Body of pancreas (tissue), 4 donors: ENCODE data around the gene MVB12A. TPM values are rescaled to one million over a fixed set of nuclear protein-coding genes. Genes with fewer than 3 reads are reported as not detected.

Experiments used
- ATAC-seq: fragments of 150-250 bp; one replicate; pipeline ENCODE4 v1.9.1; 2016
- DNase-seq, 4 donors: peaks; one replicate each; pipeline ENCODE4 v3.0.0-alpha.2; 2019
- H3K27ac ChIP-seq, 4 donors: fragments of 200-600 bp; sonication (generic); 1 replicate in 3 of 4; 2 replicates in 1 of 4; pipeline versions ENCODE4 v1.5.1 to v1.6.1; 2016 to 2019; ENCODE audit warnings: mild to moderate bottlenecking in 1 of 4, mixed read lengths in 1 of 4, moderate library complexity in 1 of 4
- H3K27me3 ChIP-seq, 2 donors: fragments of 200-600 bp; sonication (generic); one replicate each; pipeline ENCODE4 v1.6.0; 2016; ENCODE audit warnings: mild to moderate bottlenecking in 1 of 2
- H3K36me3 ChIP-seq, 2 donors: fragments of 200-600 bp; sonication (generic); replicated peaks in 1 of 2; 2 replicates each; pipeline ENCODE4 v1.5.1; 2016; ENCODE audit warnings: low read depth in 2 of 2; ENCODE audit not compliant: insufficient read depth in 1 of 2
- H3K4me1 ChIP-seq: fragments of 200-600 bp; sonication (generic); one replicate; pipeline ENCODE4 v1.6.0; 2016
- H3K4me3 ChIP-seq, 2 donors: fragments of 200-600 bp; sonication (generic); 1 replicate in 1 of 2; 2 replicates in 1 of 2; pipeline ENCODE4 v1.5.1; 2016 to 2019
- H3K9me3 ChIP-seq, 3 donors: fragments of 200-600 bp; sonication (generic); 1 replicate in 2 of 3; 2 replicates in 1 of 3; pipeline ENCODE4 v1.5.1; 2016
- POLR2A ChIP-seq, 3 donors: fragments of 450-650 bp; IDR thresholded peaks; one replicate each; pipeline ENCODE4 v1.6.1; 2016; ENCODE audit warnings: antibody characterized with exemption in 3 of 3, mild to moderate bottlenecking in 2 of 3
- WGBS, 2 donors: methylation state at CpG; one replicate each; pipeline ENCODE4 v1.1.5; 2017; 5-methylcytosine and 5-hydroxymethylcytosine counted together
- intact Hi-C: fragments of 100-400 bp; cut with DNase I; formaldehyde crosslinking; loops from one replicate; pipeline ENCODE4 v1.15.1; 2023
- total RNA-seq, 2 donors: library from RNA; depleted of rRNA; stranded (reverse); fragments of >200 nt; gene quantifications; one replicate each; pipeline ENCODE4 v1.1.0, GENCODE V29; 2016
- TF ChIP-seq, protein P1 (sequence below), 7 experiments: fragments of 450-650 bp in 4 of 7; fragments of 200-600 bp in 3 of 7; sonication (generic) in 3 of 7; IDR thresholded peaks; one replicate each; pipeline ENCODE4 v1.5.1; 2016 to 2019; ENCODE audit warnings: antibody characterized with exemption in 7 of 7

Gene MVB12A
- total RNA-seq, 2 donors from 2014 or later: 33.3 to 34.8 TPM

DNA sequence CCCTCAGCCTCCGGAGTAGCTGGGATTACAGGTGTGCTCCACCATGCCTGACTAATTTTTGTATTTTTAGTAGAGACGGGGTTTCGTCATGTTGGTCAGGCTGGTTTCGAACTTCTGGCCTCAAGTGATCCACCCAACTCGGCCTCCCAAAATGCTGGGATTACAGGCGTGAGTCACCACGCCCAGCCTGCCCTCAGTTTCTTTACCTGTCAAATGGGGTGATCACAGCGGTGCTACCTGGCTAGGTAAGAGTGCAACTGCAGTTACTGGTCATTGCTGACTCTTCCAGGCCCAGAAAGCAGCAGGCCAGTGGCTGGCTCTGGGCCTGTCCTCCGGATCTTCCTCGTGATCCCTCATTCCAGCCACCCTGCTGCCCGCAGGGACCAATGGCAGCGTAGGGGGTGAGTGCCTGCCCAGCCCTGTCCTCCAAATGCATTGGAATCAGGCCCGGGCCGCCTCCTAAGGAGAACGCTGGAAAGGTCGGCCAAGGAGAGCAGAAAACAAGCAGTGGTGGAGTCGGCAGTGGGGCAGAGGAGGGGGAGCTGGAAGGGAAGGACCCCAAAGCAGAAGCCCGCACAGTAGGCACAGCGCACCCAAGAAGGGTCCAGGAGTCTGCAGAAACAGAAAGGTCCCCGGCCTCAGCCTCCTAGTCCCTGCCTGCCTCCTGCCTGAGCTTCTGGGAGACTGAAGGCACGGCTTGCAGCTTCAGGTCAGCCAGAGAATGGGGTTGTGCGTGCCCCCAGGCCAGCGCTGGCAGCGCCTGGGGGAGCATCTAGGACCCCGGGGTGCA lies 48.6 kb downstream of the MVB12A start:
- Histone ChIP-seq H3K9me3 (no peaks in the 10 kb centered on the region), H3K36me3 (no peaks in the 10 kb centered on the region), H3K27me3 (no peaks in the 10 kb centered on the region), H3K4me3 (peak overlapping the region in 1 of 2 donors; percentile 43), H3K4me1 (peaks cover 33% of the 10 kb centered on the region), H3K27ac (peak overlapping the region in 3 of 4 donors; percentile 69 to 94 (median 87))
- DNase-seq (peak; percentile 26 to 51 (median 42)), ATAC-seq (no peak)
- TF ChIP-seq, protein P1, sequence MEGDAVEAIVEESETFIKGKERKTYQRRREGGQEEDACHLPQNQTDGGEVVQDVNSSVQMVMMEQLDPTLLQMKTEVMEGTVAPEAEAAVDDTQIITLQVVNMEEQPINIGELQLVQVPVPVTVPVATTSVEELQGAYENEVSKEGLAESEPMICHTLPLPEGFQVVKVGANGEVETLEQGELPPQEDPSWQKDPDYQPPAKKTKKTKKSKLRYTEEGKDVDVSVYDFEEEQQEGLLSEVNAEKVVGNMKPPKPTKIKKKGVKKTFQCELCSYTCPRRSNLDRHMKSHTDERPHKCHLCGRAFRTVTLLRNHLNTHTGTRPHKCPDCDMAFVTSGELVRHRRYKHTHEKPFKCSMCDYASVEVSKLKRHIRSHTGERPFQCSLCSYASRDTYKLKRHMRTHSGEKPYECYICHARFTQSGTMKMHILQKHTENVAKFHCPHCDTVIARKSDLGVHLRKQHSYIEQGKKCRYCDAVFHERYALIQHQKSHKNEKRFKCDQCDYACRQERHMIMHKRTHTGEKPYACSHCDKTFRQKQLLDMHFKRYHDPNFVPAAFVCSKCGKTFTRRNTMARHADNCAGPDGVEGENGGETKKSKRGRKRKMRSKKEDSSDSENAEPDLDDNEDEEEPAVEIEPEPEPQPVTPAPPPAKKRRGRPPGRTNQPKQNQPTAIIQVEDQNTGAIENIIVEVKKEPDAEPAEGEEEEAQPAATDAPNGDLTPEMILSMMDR (IDR thresholded peaks at IDR 0.05): no peak
- TF ChIP-seq POLR2A (IDR thresholded peaks at IDR 0.05): no peak
- intact Hi-C loops: no loop called here
- 58 to 68% methylated on average over 15 to 25 of the region's 25 CpGs for WGBS, 2 donors

DNA sequence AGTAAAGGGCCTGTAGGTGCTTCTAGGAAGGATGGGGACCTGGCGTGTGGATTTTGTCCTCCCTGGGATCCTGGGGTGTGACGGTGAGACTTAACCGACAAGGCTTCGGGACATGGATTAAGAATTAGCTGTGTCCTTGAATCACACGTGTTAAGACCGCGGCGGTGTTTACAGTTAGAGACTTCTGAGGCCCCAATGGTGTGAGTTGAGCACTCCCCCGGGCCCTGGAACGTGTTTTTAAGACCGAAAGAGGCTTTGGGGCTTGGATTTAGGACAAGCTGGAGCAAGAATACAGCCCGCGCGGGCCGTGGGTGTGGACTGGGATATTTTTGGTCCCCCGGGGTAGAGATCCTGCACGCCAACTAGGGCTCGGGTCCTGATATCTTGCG lies 49.2 kb downstream of the MVB12A start:
- peaks cover 33% of the 10 kb centered on the region for H3K4me1 ChIP-seq
- H3K27me3 ChIP-seq: no peaks in the 10 kb centered on the region
- intact Hi-C loops: no loop called here
- peak; percentile 0 for ATAC-seq
- no peaks in the 10 kb centered on the region for H3K36me3 ChIP-seq
- no peak for DNase-seq
- H3K27ac ChIP-seq: peak overlapping the region; percentile 69 to 94 (median 85)
- H3K9me3 ChIP-seq: no peaks in the 10 kb centered on the region
- TF ChIP-seq, protein P1 (IDR thresholded peaks at IDR 0.05): no peak
- no peak for TF ChIP-seq POLR2A (IDR thresholded peaks at IDR 0.05)
- H3K4me3 ChIP-seq: peak overlapping the region; percentile 3 to 43
- WGBS, 2 donors: 3% methylated on average over 6 to 19 of the region's 19 CpGs

DNA sequence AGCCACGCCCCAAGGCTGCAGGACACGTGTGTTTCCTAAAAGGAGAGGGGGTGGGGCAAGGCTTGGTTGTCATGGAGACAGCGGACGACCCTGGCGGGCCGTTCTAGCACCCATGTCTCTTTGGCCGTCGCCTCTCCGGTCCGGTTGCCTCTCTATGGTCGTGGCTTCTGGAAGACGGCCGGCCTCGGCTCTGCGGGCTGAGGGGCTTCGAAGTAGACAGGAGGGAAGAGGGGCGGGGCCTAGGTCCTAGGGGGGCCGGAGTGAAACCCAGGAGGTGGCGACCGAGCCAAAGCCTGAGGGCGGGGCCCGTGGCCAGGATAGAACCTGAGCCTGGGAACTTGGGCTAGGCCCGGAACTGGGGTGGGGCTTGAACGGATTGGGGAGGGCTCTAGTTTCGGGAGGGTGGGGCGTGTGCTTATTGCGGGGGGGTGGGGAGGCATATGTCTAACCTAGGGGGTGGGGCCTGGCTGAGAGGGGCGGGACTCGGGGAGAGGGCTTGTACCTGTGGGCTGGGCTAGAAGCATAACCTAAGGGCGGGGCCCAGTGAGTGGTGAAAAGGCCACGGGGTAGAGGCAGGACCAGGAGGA lies 49.7 kb downstream of the MVB12A start:
- intact Hi-C loops: no loop called here
- H3K27ac ChIP-seq: peak overlapping the region; percentile 69 to 94 (median 85)
- TF ChIP-seq, protein P1 (IDR thresholded peaks at IDR 0.05): no peak
- TF ChIP-seq POLR2A (IDR thresholded peaks at IDR 0.05): peak in 2 of 3 donors; percentile 31 to 43
- H3K36me3 ChIP-seq: no peaks in the 10 kb centered on the region
- DNase-seq (peak; percentile 97 to 99 (median 98)), ATAC-seq (peak; percentile 83)
- H3K4me3 ChIP-seq: peak overlapping the region; percentile 3 to 43
- peaks cover 33% of the 10 kb centered on the region for H3K4me1 ChIP-seq
- no peaks in the 10 kb centered on the region for H3K9me3 ChIP-seq
- WGBS, 2 donors: 0 to 2% methylated on average over 13 to 31 of the region's 31 CpGs
- H3K27me3 ChIP-seq: no peaks in the 10 kb centered on the region

DNA sequence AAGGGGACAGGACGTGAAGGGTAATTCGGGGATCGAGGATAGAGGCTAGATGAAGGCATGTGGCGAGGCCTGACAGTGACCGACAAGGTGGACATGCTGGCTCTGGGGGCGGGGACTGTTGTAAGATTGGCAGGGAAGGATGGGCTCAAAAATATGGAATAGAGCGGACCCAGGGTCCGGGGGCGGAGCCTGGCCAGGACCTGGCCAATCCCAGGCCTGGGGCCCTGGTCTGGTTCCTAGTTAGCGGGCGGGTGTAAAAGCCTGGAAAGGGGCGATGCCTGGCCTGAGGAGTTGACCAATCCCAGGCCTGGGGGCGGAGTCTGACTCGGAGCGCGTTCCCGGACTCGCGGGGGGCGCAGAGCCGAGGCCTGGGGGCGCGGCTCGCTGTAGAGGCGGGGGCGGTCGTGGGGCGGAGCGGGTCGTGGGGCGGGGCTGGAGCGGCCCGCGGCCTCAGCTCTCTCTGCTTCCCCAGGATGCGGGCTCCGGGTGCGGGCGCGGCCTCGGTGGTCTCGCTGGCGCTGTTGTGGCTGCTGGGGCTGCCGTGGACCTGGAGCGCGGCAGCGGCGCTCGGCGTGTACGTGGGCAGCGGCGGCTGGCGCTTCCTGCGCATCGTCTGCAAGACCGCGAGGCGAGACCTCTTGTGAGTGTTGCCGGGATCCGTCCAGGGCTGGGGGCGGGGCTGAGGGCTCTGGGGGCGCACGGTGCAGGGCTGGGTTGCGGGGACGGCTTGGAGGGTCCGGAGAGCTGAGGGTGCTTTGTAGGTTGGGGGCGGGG lies 50.4 kb downstream of the MVB12A start, which contains the start of gene SLC27A1:
Gene SLC27A1 (plus strand): TSS at position 457 of the 774 bp plus-strand sequence. CDS start 17 bp downstream, at position 474.
- Histone ChIP-seq H3K27ac (peak within 1 kb of the TSS; percentile 69 to 94 (median 85)), H3K9me3 (no peaks in the 10 kb centered on the region), H3K4me1 (peaks cover 38% of the 10 kb centered on the region), H3K27me3 (no peaks in the 10 kb centered on the region), H3K36me3 (no peaks in the 10 kb centered on the region), H3K4me3 (peak within 1 kb of the TSS; percentile 43 to 91)
- DNase-seq (peak; percentile 97 to 99 (median 98)), ATAC-seq (peak; percentile 86)
- intact Hi-C loops: no loop called here
- TF ChIP-seq POLR2A (IDR thresholded peaks at IDR 0.05): peak in 2 of 3 donors; percentile 45 to 67
- TF ChIP-seq, protein P1 (IDR thresholded peaks at IDR 0.05): no peak
- WGBS, 2 donors: 0 to 1% methylated on average over 15 to 25 of the region's 67 CpGs
